ENCODE measurements around the gene AGXT.

Gene AGXT

DNA sequence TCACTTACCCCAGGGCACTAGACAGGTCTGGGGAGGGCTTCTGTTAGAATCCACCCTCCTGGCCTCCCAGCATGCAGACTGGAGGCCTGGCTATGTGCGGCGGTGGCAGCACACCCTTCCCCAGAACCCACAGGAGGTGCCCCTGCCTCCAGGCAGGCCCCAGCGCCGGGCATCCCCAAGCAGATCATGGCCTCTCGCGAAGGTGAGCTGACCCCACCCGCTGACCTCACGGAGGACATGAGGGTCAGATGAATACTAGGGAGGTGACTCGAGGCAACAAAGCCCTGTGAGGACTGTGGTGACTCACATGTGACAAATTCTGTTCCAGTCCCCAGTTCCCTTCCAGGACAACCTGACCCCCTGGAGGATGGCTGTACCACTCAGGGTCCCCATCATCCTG is 25.4 kb downstream of the AGXT start:
- TF ChIP-seq, protein P1, sequence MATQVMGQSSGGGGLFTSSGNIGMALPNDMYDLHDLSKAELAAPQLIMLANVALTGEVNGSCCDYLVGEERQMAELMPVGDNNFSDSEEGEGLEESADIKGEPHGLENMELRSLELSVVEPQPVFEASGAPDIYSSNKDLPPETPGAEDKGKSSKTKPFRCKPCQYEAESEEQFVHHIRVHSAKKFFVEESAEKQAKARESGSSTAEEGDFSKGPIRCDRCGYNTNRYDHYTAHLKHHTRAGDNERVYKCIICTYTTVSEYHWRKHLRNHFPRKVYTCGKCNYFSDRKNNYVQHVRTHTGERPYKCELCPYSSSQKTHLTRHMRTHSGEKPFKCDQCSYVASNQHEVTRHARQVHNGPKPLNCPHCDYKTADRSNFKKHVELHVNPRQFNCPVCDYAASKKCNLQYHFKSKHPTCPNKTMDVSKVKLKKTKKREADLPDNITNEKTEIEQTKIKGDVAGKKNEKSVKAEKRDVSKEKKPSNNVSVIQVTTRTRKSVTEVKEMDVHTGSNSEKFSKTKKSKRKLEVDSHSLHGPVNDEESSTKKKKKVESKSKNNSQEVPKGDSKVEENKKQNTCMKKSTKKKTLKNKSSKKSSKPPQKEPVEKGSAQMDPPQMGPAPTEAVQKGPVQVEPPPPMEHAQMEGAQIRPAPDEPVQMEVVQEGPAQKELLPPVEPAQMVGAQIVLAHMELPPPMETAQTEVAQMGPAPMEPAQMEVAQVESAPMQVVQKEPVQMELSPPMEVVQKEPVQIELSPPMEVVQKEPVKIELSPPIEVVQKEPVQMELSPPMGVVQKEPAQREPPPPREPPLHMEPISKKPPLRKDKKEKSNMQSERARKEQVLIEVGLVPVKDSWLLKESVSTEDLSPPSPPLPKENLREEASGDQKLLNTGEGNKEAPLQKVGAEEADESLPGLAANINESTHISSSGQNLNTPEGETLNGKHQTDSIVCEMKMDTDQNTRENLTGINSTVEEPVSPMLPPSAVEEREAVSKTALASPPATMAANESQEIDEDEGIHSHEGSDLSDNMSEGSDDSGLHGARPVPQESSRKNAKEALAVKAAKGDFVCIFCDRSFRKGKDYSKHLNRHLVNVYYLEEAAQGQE (IDR thresholded peaks at IDR 0.05; ENCODE audit: insufficient replicate concordance, low read depth), result no peak
- TF ChIP-seq GABPA (IDR thresholded peaks at IDR 0.05; ENCODE audit: low read depth), result no peak
- TF ChIP-seq, protein P2, sequence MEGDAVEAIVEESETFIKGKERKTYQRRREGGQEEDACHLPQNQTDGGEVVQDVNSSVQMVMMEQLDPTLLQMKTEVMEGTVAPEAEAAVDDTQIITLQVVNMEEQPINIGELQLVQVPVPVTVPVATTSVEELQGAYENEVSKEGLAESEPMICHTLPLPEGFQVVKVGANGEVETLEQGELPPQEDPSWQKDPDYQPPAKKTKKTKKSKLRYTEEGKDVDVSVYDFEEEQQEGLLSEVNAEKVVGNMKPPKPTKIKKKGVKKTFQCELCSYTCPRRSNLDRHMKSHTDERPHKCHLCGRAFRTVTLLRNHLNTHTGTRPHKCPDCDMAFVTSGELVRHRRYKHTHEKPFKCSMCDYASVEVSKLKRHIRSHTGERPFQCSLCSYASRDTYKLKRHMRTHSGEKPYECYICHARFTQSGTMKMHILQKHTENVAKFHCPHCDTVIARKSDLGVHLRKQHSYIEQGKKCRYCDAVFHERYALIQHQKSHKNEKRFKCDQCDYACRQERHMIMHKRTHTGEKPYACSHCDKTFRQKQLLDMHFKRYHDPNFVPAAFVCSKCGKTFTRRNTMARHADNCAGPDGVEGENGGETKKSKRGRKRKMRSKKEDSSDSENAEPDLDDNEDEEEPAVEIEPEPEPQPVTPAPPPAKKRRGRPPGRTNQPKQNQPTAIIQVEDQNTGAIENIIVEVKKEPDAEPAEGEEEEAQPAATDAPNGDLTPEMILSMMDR (IDR thresholded peaks at IDR 0.05; ENCODE audit: insufficient read depth, low read length), result no peak
- TF ChIP-seq POLR2AphosphoS5 (IDR thresholded peaks at IDR 0.05; ENCODE audit: low read depth), result no peak
- TF ChIP-seq SPI1 (IDR thresholded peaks at IDR 0.05; ENCODE audit: borderline replicate concordance, low read depth), result no peak
- Histone ChIP-seq H3K4me3 (replicated peaks; ENCODE audit: insufficient read depth, low read length) (no peak overlapping the region), H3K27me3 (ENCODE audit: insufficient read depth, poor library complexity, severe bottlenecking) (no peaks in the 10 kb centered on the region), H3K27ac (replicated peaks) (no peak overlapping the region)
- no peak for DNase-seq (ENCODE audit: low read depth in 1 of 2, low spot score in 1 of 2)

DNA sequence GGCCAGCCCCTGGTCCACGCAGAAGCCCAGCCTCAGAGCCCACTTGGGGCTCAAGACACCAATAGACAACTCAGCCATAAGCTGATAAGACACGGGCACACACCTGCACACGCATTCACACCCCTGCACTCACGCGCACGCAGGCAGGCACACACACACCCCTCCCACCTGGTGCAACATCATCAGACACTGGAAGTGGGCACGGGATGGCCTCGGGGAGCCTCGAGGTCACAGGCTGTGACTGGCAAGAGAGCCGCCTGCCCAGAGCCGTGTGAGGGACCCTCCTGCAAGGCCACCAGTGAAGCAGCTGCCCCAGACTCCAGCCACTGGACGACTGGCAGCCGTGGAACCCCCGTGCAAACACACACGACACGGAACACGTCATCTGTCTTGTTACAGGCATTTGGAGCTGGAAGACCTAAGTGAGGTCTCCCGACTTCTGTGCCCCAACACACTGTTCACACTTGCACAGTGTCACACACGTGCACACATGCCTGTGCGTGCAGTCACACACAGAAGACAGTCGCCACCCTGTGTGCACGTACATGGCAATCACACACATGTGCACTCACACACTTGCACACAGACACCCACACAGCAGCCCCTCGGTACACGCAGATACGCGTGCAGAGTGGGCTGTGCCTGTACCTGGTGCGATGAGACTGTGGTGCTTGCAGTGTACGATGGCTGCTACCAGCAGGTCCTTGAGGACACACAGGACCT is 26.4 kb downstream of the AGXT start:
- TF ChIP-seq SPI1 (IDR thresholded peaks at IDR 0.05; ENCODE audit: borderline replicate concordance, low read depth) (no peak), POLR2AphosphoS5 (IDR thresholded peaks at IDR 0.05; ENCODE audit: low read depth) (no peak), GABPA (IDR thresholded peaks at IDR 0.05; ENCODE audit: low read depth) (no peak)
- TF ChIP-seq, protein P1 (IDR thresholded peaks at IDR 0.05; ENCODE audit: insufficient replicate concordance, low read depth), result no peak
- TF ChIP-seq, protein P2 (IDR thresholded peaks at IDR 0.05; ENCODE audit: insufficient read depth, low read length), result no peak
- no peak overlapping the region for H3K4me3 ChIP-seq (replicated peaks; ENCODE audit: insufficient read depth, low read length)
- no peaks in the 10 kb centered on the region for H3K27me3 ChIP-seq (ENCODE audit: insufficient read depth, poor library complexity, severe bottlenecking)
- H3K27ac ChIP-seq (replicated peaks), result no peak overlapping the region
- DNase-seq (ENCODE audit: low read depth in 1 of 2, low spot score in 1 of 2), result no peak

DNA sequence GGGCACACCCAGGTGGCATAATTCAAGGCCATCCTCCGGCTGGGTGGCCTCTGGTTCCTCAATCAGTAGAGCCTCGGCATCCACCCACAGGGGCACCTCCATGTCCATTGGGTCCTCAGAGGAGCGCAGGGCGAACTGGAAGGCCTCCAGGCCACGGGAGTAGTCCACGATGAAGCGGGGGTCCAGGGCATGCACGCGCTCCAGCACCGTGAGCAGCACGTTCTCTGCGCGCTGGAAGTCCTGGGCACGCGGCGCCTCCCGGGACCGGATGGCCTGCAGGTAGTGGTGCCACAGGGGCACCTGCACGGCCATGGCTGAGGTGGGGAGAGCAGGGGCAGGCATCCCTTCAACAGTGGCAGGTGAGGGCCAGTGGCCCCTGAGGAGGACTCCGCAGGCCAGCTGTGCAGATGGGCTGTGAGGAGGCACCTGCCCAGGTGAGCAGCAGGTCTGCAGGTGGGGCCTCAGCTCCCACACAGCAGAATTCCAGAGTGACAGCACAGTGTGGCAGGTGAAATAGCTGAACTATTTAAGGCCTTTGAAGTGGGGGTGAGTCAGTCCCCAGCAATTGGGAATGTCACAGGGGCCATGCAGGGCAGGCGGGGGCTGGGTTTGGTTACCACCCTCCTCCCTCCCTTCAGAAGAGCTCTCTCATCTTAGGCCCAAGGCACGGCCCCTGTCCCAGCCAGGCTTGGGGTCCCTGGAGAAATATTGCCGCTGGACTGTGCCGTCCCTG is 27.2 kb downstream of the AGXT start, which contains the start of gene MAB21L4:
MAB21L4 (minus strand) TSS at position 501 of the 733 bp plus-strand sequence; CDS start at position 342, 159 bp downstream.
- no peaks in the 10 kb centered on the region for H3K27me3 ChIP-seq (ENCODE audit: insufficient read depth, poor library complexity, severe bottlenecking)
- DNase-seq (ENCODE audit: low read depth in 1 of 2, low spot score in 1 of 2), result no peak
- no peak within 1 kb of the TSS for H3K27ac ChIP-seq (replicated peaks)
- no peak within 1 kb of the TSS for H3K4me3 ChIP-seq (replicated peaks; ENCODE audit: insufficient read depth, low read length)
- TF ChIP-seq, protein P2 (IDR thresholded peaks at IDR 0.05; ENCODE audit: insufficient read depth, low read length), result no peak
- TF ChIP-seq SPI1 (IDR thresholded peaks at IDR 0.05; ENCODE audit: borderline replicate concordance, low read depth) (no peak), POLR2AphosphoS5 (IDR thresholded peaks at IDR 0.05; ENCODE audit: low read depth) (no peak), GABPA (IDR thresholded peaks at IDR 0.05; ENCODE audit: low read depth) (no peak)
- TF ChIP-seq, protein P1 (IDR thresholded peaks at IDR 0.05; ENCODE audit: insufficient replicate concordance, low read depth), result no peak
